C4-2B (cell line): ENCODE data around the gene UPP1.
A peak's percentile ranks its signal among the peaks of the same experiment; 100 is the strongest.

Source experiments
- H3K27ac ChIP-seq: fragments of 450-650 bp; 2 replicates; pipeline ENCODE4 v1.5.1; 2017
- CTCF ChIP-seq: fragments of 450-650 bp; conservative IDR thresholded peaks from 2 replicates; pipeline ENCODE4 v1.5.1; 2017; ENCODE audit warnings: mild to moderate bottlenecking
- ZFX ChIP-seq: fragments of 450-650 bp; IDR thresholded peaks from 2 replicates; pipeline ENCODE4 v1.6.1; 2017

Gene UPP1

DNA sequence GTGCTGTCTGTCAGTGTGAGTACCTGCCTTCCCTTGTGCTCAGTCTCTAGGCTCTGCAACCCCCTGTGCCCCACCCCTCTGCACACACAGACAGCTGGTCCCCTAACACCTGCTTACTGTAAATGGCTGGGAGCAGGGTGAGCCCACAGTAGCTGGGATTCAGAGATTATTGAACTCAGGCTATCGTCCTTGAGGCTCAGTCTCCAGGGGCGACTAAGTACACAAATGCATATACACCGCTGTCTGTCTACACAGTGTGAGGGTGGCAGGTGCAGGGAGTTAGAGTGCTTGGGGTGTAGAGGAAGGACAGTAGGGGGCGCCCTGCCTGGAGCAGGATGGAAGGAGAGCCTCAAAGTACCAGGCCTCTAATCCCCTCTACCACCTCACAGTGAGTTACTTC is 12.9 kb downstream of the UPP1 start:
- TF ChIP-seq ZFX (no peak), CTCF (peak; percentile 46)
- H3K27ac ChIP-seq, result no peak overlapping the region

DNA sequence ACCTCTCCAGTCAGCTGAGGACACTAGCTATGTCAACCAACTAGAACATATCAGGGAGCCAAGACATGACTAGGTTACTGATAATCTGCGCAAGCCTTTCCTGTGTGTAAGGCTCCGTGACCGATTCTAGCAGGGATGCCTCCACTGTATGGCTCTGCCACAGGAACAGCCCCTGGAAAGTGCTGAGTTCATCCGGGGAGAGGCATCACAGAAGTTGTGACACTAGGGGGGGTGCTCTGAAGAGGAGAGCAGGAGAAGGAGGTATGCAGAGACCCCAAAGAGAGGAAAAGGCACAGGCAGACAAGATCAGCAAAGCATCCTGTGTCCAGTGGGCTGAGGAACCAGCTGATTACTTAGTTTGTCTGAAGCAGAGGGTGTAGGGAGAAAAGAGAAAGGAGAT is 13.5 kb downstream of the UPP1 start:
- no peak overlapping the region for H3K27ac ChIP-seq
- TF ChIP-seq ZFX (no peak), CTCF (no peak)

DNA sequence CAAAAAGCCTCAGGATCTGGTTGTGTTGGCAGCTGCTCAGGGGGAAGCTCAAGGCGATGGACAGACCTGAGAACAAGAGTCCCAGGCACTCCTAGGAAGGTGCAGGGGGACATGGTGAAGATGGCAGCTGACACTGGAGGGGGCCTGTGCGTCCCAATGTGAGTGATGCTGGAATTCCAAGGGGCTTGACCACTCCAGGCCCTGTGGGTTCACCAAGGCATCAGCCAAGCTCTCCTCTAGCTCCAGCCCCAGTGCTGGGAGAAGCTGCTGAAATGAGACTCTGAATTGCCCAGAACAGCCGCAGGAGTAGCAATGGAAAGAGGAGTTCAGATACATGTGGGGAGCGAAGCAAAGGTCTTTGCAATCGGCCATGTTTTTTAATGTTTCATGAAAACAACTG is 16.0 kb downstream of the UPP1 start:
- no peak overlapping the region for H3K27ac ChIP-seq
- TF ChIP-seq CTCF (no peak), ZFX (no peak)

DNA sequence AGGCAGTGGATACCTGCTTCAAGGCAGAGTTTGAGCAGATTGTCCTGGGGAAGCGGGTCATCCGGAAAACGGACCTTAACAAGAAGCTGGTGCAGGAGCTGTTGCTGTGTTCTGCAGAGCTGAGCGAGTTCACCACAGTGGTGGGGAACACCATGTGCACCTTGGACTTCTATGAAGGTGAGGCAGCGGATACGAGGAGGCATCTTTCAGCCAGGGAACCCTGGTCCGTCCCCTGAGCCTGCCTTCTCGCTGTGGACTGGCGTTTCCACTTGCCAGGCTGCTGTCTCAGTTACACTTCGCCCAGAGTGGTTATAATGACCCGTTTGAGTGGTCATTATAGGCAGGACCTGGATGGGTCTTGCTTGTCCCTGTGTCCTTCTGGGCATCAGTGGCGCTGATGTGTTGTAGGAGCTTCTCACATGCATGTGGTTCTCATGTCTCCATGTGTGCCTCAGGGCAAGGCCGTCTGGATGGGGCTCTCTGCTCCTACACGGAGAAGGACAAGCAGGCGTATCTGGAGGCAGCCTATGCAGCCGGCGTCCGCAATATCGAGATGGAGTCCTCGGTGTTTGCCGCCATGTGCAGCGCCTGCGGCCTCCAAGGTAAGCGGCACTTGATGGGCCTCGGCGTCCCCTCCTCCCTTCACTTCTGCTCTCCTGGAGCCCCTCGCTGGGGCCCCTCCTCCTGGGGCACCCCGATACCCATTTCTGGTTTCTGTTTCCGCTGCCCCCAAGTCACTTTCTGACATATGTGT is 18.0 kb downstream of the UPP1 start:
- no peak for TF ChIP-seq ZFX
- TF ChIP-seq CTCF, result no peak
- H3K27ac ChIP-seq, result no peak overlapping the region

DNA sequence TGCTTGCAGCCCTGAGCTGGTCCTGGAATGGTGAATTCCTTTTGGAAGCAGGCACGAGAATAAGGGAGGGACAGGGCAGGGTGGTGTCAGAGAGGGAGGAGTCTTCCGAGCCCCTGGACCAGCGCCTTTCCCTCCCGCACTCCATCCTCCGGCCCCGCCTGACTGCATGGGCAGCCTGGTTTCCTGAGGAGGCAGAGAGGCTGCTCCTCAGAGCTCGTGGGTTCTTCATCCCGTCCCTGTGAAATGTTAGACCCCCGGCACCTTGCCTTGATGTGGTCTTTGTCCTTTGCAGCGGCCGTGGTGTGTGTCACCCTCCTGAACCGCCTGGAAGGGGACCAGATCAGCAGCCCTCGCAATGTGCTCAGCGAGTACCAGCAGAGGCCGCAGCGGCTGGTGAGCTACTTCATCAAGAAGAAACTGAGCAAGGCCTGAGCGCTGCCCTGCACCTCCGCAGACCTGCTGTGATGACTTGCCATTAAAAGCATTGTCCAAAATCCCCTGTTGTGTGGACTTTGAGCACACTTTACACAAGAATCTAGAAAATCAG is 18.9 kb downstream of the UPP1 start:
- no peak overlapping the region for H3K27ac ChIP-seq
- no peak for TF ChIP-seq ZFX

GRCh38 chr7:48108959-48109847 is 20.1 kb downstream of the UPP1 start:
- no peak overlapping the region for H3K27ac ChIP-seq
- TF ChIP-seq CTCF, result no peak
- TF ChIP-seq ZFX, result no peak

DNA sequence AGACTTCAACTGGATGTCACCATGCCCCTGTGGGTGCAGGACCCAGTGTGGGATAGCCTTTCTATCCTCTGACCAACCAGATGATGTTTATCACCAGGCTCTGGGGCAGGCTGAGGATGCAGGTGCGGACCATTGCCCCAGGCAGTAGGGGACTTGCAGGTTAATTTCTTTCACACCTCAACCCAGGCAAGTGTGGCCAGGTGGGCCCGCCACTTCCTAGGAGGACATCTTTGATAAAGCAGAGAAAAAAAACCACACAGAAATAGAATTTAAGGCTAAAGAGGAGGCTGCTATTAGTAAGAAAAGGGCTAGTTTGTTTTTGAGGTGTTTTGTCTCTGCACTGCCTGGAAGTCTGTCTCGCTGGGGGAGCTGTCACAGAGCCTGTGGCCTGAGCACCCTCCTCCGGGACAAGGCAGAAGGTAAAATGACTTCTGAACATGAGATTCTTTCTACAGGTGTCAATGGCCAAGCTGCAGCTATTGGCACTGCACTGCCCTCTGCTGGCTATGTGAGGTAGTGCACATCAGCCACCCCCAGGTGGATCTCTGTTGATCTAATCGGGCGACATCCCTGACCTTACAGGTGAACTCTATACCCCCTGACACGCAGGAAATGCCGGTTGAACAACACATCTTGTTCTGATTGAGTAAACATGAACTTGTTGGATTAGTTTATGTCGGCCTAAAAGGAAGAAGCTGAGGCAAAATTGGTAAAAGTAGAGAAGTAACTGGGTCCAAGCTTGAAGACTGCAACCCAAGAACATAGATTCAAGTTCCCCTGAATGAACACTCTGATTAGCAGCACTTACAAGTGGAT is 21.0 kb downstream of the UPP1 start:
- TF ChIP-seq ZFX (no peak), CTCF (peak; percentile 99)
- H3K27ac ChIP-seq, result no peak overlapping the region
